Panc1 (cell line): ENCODE measurements around the gene FGD4. TPM values are rescaled to one million over a fixed set of nuclear protein-coding genes. Genes with fewer than 3 reads are reported as not detected.

Source experiments
- ATAC-seq: fragments of 200-7000 bp; cut with Tn5 transposase; 2 replicates; pipeline ENCODE4 v1.9.1; 2020; ENCODE audit warnings: mild to moderate bottlenecking, moderate library complexity
- BruUV-seq: library from RNA; stranded (reverse); fragments of 400-500 nt; replicated peaks from 2 replicates; lab custom pipeline; 2021; lab: Mats Ljungman, UMichigan
- CTCF ChIA-PET: fragments of 300-600 bp; sonication (Branson Sonifier 250); formaldehyde crosslinking; loops from one replicate; lab custom pipeline; 2022; ENCODE audit warnings: antibody characterized with exemption; lab: Charles Lee
- POLR2A ChIA-PET: fragments of 300-600 bp; sonication (Branson Sonifier 250); formaldehyde crosslinking; loops from one replicate; lab custom pipeline; 2022; ENCODE audit warnings: antibody characterized with exemption; lab: Charles Lee
- DNase-seq: peaks from one replicate; pipeline ENCODE4 v3.0.0-alpha.2; 2010; ENCODE audit warnings: low read depth, low spot score
- H3K27ac ChIP-seq: 2 replicates; pipeline ENCODE4 v1.5.1; 2011; ENCODE audit warnings: mild to moderate bottlenecking, low read length, inconsistent platforms
- H3K27me3 ChIP-seq: fragments of 200-500 bp; sonication (Bioruptor generic); 2 replicates; pipeline ENCODE4 v1.6.0; 2014; ENCODE audit warnings: low read length, inconsistent platforms; ENCODE audit not compliant: control insufficient read depth, insufficient read depth
- H3K36me3 ChIP-seq: fragments of 200-500 bp; sonication (Bioruptor generic); 2 replicates; pipeline ENCODE4 v1.5.1; 2014; ENCODE audit warnings: inconsistent platforms, mild to moderate bottlenecking, low read length, moderate library complexity; ENCODE audit not compliant: control insufficient read depth, insufficient read depth
- H3K4me1 ChIP-seq: 2 replicates; pipeline ENCODE4 v1.5.1; 2011; ENCODE audit warnings: inconsistent platforms, mild to moderate bottlenecking, low read length, moderate library complexity; ENCODE audit not compliant: control insufficient read depth, insufficient read depth
- H3K4me3 ChIP-seq, 2 experiments: 2 replicates each; pipeline ENCODE4 v1.5.1; 2011 to 2012; ENCODE audit warnings: low read depth in 2 of 2, low read length in 2 of 2, mild to moderate bottlenecking in 2 of 2, inconsistent platforms in 1 of 2, moderate library complexity in 1 of 2
- H3K9me3 ChIP-seq: fragments of 200-500 bp; sonication (Bioruptor generic); 2 replicates; pipeline ENCODE4 v1.5.1; 2014; ENCODE audit warnings: low read depth, mild to moderate bottlenecking, inconsistent platforms, low read length, moderate library complexity; ENCODE audit not compliant: control insufficient read depth, insufficient read depth
- CTCF ChIP-seq: fragments of 450-650 bp; IDR thresholded peaks from 2 replicates; pipeline ENCODE4 v1.5.1; 2017; ENCODE audit warnings: mild to moderate bottlenecking
- POLR2AphosphoS5 ChIP-seq: IDR thresholded peaks from 2 replicates; pipeline ENCODE4 v1.6.1; 2012; ENCODE audit warnings: mild to moderate bottlenecking, low read depth, low read length, moderate library complexity
- REST ChIP-seq, 2 experiments: IDR thresholded peaks; 2 replicates each; pipeline ENCODE4 v1.6.1; 2011 to 2012; ENCODE audit warnings: low read depth in 2 of 2, control low read depth in 1 of 2, low read length in 1 of 2, mild to moderate bottlenecking in 1 of 2, moderate library complexity in 1 of 2; ENCODE audit not compliant: insufficient read depth in 1 of 2
- SIN3A ChIP-seq: IDR thresholded peaks from 2 replicates; pipeline ENCODE4 v1.6.1; 2012; ENCODE audit warnings: low read depth, mild to moderate bottlenecking, low read length, moderate library complexity, borderline replicate concordance; ENCODE audit not compliant: insufficient read depth
- TCF7L2 ChIP-seq: IDR thresholded peaks from 2 replicates; pipeline ENCODE4 v1.6.1; 2011; ENCODE audit warnings: mild to moderate bottlenecking, low read depth, low read length, inconsistent platforms
- in situ Hi-C: cut with HindIII; loops from 2 replicates; pipeline ENCODE4 v1.10.0; 2016; ENCODE audit warnings: low sequenced_read_pairs, low pct_unique_long_range_greater_than_20kb
- intact Hi-C: fragments of 100-400 bp; cut with micrococcal nuclease; formaldehyde crosslinking; loops from one replicate; pipeline ENCODE4 v1.10.0; 2022; ENCODE audit not compliant: unreplicated experiment
- total RNA-seq: library from RNA; stranded (reverse); gene quantifications from one replicate; pipeline ENCODE4 v1.2.1, GENCODE V29; 2021; ENCODE audit not compliant: unreplicated experiment

Gene FGD4
- total RNA-seq, 1 experiment from 2014 or later: 5.0 TPM

DNA sequence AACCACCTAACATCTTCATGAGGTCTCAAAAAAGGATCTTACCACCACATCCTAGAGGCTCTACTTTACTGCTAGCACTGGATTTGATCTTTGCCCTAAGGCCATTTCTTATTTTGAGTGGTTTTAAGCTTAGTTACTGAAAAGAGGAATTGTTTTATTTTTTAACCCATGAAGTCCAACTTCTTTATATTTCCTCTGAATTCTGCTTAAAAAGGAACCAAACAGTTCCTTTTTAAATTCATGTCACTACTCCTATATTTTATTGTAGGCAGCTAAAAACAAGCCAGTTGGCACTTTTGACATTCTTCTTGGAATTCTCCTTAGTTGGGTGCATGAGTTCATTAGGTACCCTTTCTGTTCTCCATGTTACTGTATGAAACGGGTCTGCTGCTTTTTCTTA, 76.4 kb downstream of the FGD4 start:
- no peaks in the 10 kb centered on the region for H3K4me1 ChIP-seq
- H3K9me3 ChIP-seq: no peaks in the 10 kb centered on the region
- no peak overlapping the region for H3K27ac ChIP-seq
- H3K4me3 ChIP-seq: no peak overlapping the region
- TF ChIP-seq REST (IDR thresholded peaks at IDR 0.05; ENCODE audit: insufficient read depth in 1 of 2, low read depth in 2 of 2, low read length in 1 of 2): no peak
- no peak for TF ChIP-seq POLR2AphosphoS5
- no peak for TF ChIP-seq CTCF
- no peak for TF ChIP-seq TCF7L2
- TF ChIP-seq SIN3A: no peak
- DNase-seq (no peak), ATAC-seq (no peak)
- in situ Hi-C loops (no loop called here), intact Hi-C loops (no loop called here)
- no peaks in the 10 kb centered on the region for H3K36me3 ChIP-seq
- H3K27me3 ChIP-seq: no peaks in the 10 kb centered on the region
- ChIA-PET POLR2A (no interaction called here), CTCF (no interaction called here)
- no TSS peak for BruUV-seq

- ChIA-PET POLR2A (no interaction called here), CTCF (interaction anchor here (0.6 kb wide), 1 partner anchor 133 kb away, joined by 5 read pairs; no protein-coding TSS in a partner anchor)
- Histone ChIP-seq H3K27ac (no peak overlapping the region), H3K4me1 (no peaks in the 10 kb centered on the region), H3K27me3 (no peaks in the 10 kb centered on the region), H3K9me3 (no peaks in the 10 kb centered on the region), H3K36me3 (no peaks in the 10 kb centered on the region), H3K4me3 (no peak overlapping the region)
- BruUV-seq: no TSS peak
- in situ Hi-C loops: no loop called here
- no peak for DNase-seq
- intact Hi-C loops: no loop called here
- no peak for TF ChIP-seq REST (IDR thresholded peaks at IDR 0.05; ENCODE audit: insufficient read depth in 1 of 2, low read depth in 2 of 2, low read length in 1 of 2)
- no peak for TF ChIP-seq TCF7L2
- TF ChIP-seq CTCF: no peak
- TF ChIP-seq POLR2AphosphoS5: no peak
- no peak for TF ChIP-seq SIN3A
- ATAC-seq: no peak
Observed at GRCh38 chr12:32476446-32476845, 77.1 kb downstream of the FGD4 start.
